NB4 (cell line): ENCODE measurements around the gene PHF12.

ENCODE experiments used
- DNase-seq: peaks from one replicate; pipeline ENCODE4 v3.0.0; 2010; ENCODE audit warnings: low read depth
- H3K4me3 ChIP-seq: one replicate; pipeline ENCODE4 v1.5.1; 2011; ENCODE audit warnings: mild to moderate bottlenecking, low read depth, low read length, moderate library complexity
- CTCF ChIP-seq: IDR thresholded peaks from one replicate; pipeline ENCODE4 v1.5.1; 2012; ENCODE audit warnings: low read depth, low read length
- MAX ChIP-seq: IDR thresholded peaks from 2 replicates; pipeline ENCODE4 v1.6.1; 2011; ENCODE audit warnings: low read depth, low read length
- MYC ChIP-seq: IDR thresholded peaks from 2 replicates; pipeline ENCODE4 v1.6.1; 2011; ENCODE audit warnings: low read depth, low read length
- POLR2A ChIP-seq: IDR thresholded peaks from 2 replicates; pipeline ENCODE4 v1.6.1; 2011; ENCODE audit warnings: mild to moderate bottlenecking; ENCODE audit not compliant: insufficient read length; ENCODE audit errors: extremely low read depth

Gene PHF12

GRCh38 chr17:28926366-28926765 lies 25.0 kb downstream of the PHF12 start:
- DNase-seq: no peak
- no peak overlapping the region for H3K4me3 ChIP-seq
- TF ChIP-seq MYC: no peak
- TF ChIP-seq POLR2A: no peak
- TF ChIP-seq CTCF: no peak
- TF ChIP-seq MAX: no peak

- peak overlapping the region; percentile 12 for H3K4me3 ChIP-seq
- DNase-seq: peak; percentile 92
These were observed 25.4 kb downstream of the PHF12 start for GRCh38 chr17:28925912-28926365.

GRCh38 chr17:28920201-28920600 lies 31.1 kb downstream of the PHF12 start:
- no peak for DNase-seq
- no peak overlapping the region for H3K4me3 ChIP-seq
- no peak for TF ChIP-seq CTCF
- no peak for TF ChIP-seq MYC
- no peak for TF ChIP-seq POLR2A
- TF ChIP-seq MAX: no peak

More at GRCh38 chr17:28925912-28926365, 25.4 kb downstream of the PHF12 start:
- TF ChIP-seq MAX (no peak), CTCF (no peak), MYC (0 out of 2 replicates have a peak, but pooled peaks have one; percentile 43), POLR2A (no peak)

GRCh38 chr17:28918295-28918694 lies 33.0 kb downstream of the PHF12 start:
- TF ChIP-seq MYC: no peak
- TF ChIP-seq MAX: no peak
- TF ChIP-seq CTCF: no peak
- no peak for TF ChIP-seq POLR2A
- DNase-seq: no peak

GRCh38 chr17:28917465-28917864 lies 33.9 kb downstream of the PHF12 start:
- no peak for TF ChIP-seq CTCF
- TF ChIP-seq MAX: no peak
- no peak for TF ChIP-seq POLR2A
- no peak for TF ChIP-seq MYC
- DNase-seq: no peak

More at GRCh38 chr17:28918295-28918694, 33.0 kb downstream of the PHF12 start:
- no peak overlapping the region for H3K4me3 ChIP-seq

GRCh38 chr17:28917029-28917428 lies 34.3 kb downstream of the PHF12 start:
- TF ChIP-seq MAX (no peak), POLR2A (no peak), CTCF (no peak), MYC (no peak)
- no peak for DNase-seq
- no peak overlapping the region for H3K4me3 ChIP-seq

More at GRCh38 chr17:28917465-28917864, 33.9 kb downstream of the PHF12 start:
- no peak overlapping the region for H3K4me3 ChIP-seq
